Amniotic epithelial cell (primary cell): ENCODE results near the gene COMMD6.

Experiments used
- DNase-seq: peaks from one replicate; pipeline ENCODE4 v3.0.0-alpha.2; 2010; ENCODE audit warnings: low read depth

COMMD6 gene

GRCh38 chr13:75521956-75522355 is 15.7 kb downstream of the COMMD6 start:
- no peak for DNase-seq

DNA sequence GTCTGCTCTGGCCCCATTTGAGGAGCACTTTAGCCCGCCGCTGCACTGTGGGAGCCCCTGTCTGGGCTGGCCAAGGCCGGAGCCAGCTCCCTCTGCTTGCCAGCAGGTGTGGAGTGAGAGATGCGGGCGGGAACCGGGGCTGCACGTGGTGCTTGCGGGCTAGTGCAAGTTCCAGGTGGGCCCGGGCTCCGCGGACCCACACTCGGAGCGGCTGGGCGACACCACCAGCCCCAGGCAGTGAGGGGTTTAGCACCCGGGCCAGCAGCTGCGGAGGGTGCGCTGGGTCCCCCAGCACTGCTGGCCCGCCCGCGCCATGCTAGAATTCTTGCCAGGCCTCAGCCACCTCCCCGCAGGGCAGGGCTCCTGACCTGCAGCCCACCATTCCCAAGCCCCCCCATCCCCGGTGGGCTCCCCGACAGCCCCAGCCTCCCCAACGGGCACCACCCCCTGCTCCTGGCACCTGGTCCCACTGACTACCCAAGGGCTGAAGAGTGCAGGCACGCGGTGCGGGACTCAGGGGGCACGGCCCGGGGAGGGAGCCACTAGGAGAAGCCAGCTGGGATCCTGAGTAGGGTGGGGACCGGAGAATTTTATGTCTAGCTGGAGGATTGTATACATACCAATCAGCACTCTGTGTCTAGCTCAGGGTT is 19.1 kb downstream of the COMMD6 start:
- no peak for DNase-seq

- DNase-seq: peak; percentile 57
Measured at GRCh38 chr13:75514080-75514995, 23.3 kb downstream of the COMMD6 start.

GRCh38 chr13:75513271-75513670 is 24.4 kb downstream of the COMMD6 start:
- DNase-seq: no peak

DNA sequence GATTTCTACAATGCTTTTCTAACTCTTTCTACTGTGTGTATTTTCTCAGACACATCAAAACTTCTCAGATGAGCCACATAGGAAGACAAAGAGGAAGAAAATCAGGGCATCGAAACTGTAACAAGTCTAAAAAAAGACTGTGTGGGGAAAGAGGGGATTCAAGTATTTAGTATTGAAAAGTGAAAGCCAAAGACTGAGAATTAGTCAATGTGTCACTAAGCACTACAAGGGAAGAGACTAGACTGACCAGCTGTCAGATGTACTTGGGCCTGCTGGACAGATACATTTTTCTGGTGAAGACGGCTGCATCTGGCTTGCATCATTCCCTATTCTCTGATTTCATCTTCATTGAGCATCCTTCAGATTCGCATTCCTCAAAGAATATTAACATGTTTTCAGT is 25.4 kb downstream of the COMMD6 start:
- DNase-seq: no peak

- DNase-seq: no peak
Measured at GRCh38 chr13:75511051-75511625, 26.5 kb downstream of the COMMD6 start.

DNA sequence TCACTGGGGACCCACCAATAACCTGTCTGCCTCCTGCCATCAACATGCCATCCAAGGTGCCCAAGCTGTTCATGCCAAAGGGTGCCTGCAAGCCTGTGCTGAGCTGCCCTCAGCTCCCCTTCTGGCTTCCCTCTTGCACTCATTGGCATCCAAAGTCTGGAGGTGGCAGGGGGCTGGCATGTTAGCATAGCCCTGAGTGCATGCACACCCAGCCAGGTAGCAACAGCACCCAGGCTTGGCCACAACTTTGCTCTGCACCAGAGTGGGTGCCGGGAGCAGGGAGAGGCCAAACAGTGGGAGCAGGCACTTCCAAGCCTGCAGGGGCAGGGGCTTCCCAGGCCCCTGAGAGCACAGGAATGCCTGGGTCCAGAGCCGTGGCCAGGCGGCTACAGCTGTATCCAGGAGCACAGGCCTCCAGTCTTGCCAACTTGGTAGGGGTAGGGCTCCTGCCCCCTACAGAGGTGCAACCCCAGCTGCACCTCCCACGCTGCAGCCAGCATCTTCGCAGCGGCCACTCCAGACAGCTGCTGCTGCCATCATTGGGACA is 29.6 kb downstream of the COMMD6 start:
- DNase-seq: no peak

DNA sequence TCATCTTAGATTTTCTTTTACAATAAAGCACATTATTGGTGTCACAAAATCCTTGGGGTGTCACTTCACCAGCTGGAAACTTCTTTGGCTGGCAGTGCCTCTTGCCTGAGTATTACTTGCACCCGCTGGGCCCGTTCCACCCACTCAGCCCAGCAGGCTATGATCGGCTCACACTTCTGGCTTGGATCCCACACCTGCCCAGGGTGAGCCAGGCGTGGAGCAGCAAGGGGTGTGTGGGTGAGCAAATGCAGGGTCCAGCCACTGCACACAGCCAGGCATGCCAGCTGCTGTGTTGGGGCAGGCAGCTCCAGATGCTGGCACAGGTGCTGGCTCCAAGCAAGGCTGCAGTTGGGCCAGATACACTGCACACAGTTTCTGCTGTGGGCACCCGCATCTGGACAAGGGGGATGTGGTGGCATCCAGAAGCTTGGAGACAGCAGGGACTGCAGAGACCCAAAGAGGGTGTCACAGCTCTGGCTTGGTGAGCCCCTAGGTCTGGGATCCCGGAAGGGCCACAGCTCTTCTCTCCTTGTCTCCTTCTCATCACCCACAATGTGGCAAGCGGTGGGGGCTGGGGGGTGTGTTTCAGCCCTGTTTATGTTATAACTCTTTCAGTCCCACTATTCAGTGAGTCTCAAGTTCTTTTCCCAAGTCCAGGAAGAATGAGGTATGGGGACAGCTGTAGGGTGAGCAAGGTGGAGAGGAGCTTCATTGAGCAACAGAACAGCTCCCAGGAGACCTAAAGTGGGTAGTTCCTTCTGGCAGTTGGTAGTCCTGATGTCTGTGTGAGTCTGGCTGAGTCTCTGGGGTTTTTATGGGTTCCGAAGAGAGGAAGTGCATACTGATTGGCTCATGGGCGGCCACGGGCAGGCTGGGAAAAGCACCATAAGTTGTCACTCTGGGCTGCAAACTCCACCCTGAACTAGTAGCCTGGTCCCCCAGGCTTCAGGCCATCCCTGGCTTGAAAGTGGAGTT is 30.3 kb downstream of the COMMD6 start:
- DNase-seq: no peak

GRCh38 chr13:75506018-75506417 is 31.6 kb downstream of the COMMD6 start:
- no peak for DNase-seq

DNA sequence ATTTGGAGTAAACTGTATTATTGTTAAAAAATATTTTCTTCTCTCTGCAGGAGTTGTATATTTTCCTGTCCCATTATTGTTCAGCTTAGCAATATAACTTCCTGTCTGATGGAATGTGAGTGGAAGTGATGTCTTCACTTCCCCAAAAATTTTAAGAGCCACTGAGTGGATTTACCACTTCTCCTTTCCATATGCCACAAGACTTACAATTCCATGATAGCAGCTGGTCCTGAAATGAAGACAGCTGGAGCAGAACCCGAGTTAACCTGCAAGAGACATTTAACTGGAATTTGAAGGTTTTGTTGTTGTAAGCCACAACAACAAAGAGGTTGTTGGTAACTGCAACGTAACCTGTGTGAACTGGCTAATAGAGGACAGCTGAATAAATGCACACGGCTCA is 32.3 kb downstream of the COMMD6 start:
- no peak for DNase-seq

GRCh38 chr13:75495938-75496337 is 41.7 kb downstream of the COMMD6 start:
- DNase-seq: peak; percentile 97

GRCh38 chr13:75494491-75494890 is 43.1 kb downstream of the COMMD6 start:
- DNase-seq: peak; percentile 46

GRCh38 chr13:75493156-75493555 is 44.5 kb downstream of the COMMD6 start:
- no peak for DNase-seq

DNA sequence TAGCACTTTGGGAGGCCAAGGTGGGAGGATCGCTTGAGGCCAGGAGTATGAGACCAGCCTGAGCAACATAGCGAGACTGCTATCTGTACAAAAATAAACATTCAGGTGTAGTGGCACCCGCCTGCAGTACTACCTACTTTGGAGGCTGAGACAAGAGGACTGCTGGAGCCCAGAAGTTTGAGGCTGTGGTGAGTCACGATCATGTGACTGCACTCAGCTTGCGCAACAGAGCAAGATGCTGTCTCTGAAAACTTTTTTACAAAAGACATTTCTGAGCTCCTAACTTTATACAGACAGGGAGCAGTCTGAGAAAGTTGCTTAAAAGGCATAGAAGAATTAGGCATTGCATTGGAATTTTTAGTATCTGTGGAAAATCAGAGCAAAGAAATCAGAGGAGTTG is 45.3 kb downstream of the COMMD6 start:
- peak; percentile 77 for DNase-seq

DNA sequence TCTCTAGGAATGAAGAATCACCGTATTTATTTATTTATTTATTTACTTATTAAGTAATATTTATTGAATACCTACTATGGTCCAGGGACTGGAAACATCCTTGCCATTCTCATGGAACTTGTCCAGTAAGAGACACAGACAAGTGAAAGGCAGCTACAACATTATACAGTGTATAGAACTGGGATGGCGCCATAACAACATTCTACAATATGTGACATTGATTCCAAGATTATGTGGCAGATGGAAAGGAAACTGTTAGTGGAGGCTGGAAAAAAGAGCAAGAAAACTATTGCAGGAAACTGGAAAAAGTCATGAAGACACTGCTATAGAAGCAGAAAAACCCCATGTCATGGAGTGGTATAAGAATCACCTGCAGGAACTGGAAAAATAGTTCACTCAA is 46.3 kb downstream of the COMMD6 start:
- no peak for DNase-seq

- peak; percentile 93 for DNase-seq
Measured at GRCh38 chr13:75489502-75490263, 48.0 kb downstream of the COMMD6 start.

DNA sequence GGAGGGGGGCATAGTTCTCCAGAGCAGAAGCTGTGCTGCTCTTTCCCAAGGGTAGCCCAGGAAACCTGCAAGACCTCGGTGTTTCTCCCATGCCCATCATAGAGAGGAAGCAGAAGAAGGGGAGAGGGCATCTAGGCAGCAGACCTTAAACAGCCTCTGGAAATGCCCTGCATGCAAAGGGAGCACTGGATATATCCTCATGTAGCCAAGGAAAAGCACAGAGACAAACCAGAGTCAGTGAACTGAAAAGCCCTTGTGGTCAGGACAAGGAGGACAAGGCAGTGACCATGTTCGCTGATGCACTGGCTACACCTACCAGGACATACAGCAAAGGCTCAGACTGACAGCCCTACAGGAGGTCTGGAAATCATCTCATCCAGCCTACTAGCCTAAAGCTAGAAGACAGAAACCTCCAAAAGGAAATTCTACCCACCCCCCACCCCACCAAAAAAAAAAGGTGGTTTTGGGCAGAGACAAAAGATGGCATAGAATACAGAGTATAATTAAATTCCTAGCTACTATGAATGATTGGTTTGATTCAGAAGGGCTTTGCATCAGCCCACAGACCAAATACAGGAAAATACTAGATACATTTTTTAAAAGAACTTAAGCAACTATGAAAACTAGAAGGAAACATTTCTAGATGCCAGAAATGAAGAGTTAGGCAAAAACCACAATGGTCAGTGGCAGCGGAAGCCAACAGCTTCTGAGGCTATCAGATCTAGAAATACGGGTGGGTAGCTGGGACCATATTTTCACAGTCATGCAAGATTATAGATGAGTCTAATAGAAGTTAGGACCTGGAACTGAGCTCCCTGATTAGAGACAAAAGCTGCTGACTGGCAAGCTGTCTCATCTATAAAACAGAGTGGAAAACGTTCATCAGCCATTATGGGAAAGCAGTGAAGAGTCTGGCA is 51.2 kb downstream of the COMMD6 start:
- DNase-seq: peak; percentile 39

GRCh38 chr13:75485286-75486062 is 52.2 kb downstream of the COMMD6 start:
- peak; percentile 85 for DNase-seq

- DNase-seq: no peak
Measured at GRCh38 chr13:75482820-75483079, 54.9 kb downstream of the COMMD6 start.
